HG03103 (cell line): ENCODE measurements around the gene HLTF.

Experiments
- ATAC-seq: cut with Tn5 transposase; IDR thresholded peaks from one replicate; pipeline ENCODE4 v1.9.1; 2021; ENCODE audit warnings: low read depth; ENCODE audit not compliant: unreplicated experiment

Gene HLTF

DNA sequence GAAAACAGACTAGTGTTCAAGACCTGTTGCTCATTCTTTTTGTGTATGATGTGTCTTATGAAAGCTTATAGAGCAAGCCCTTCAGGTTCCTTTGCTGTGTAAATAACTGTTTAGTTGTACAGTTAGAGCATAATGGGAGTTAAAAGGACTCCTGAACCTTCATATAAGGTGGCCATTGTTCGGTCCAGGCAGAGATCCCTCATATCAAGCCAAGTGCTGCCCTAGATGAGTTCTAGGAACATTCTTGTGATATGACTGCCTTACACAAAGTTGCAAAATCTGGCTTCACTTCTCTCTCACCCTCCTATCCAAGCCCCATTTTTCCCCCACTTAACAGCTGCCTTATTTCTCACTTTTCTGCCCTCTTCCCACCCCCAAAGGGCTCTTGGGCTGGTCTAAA, 68.1 kb downstream of the HLTF start:
- ATAC-seq: no peak

DNA sequence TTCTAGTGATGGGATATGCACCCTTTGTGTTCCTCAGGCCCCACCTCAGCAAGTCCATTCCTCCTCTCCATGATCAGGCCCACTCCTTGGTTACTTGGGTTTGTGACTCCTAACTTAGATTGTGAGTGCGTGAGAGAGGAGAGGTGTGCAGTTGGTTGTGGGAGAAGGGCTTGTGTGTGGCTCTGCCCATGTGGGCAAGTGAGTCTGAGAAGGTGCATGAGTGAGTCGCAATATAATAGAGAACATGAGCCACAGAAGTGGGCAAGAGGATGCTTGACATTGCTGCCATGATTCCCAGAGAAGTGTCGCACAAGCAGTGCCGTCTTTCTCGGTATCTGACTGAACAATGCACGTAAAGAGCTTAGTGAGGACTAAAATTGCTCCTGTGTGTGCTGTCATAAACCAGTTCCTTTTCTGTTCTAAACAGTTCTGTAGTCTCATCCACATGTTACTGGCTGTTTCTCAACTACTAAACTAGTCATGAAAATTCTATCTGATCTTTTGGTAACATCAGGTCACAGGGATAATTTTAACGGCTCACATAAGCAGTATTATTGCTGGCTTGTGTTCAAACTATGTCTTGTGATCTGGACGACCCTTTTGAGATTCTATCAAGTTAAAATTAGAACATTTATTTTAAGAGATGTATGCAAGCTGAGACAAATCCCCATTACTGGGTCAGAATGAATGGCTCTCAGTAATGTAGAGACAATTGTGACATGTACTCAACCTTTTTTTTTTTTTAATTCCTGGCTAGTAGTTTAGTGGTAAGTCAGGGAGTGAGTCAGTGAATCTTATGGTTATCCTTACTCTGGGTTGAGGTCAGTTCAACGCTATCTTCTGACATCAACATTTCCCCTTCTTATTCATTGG, 69.4 kb downstream of the HLTF start:
- no peak for ATAC-seq

DNA sequence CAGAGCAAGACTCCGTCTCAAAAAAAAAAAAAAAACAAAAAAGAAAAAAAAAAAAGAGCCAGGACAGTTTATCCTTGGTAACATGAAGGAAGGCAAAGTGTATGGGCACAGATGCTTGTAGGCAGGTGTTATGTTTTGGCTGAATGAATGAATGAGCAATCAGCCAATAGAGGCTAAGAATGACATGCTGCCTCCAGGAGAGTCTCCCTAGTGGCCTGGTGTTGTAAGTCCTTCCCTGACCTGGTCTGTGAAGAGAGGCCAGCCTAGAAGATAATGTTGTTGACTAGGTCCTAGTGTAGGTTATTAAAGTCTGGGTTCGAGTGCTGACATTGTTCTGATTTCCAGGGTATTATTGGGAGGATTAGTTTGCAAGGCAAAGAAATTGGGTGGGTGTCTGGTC, 70.1 kb downstream of the HLTF start:
- no peak for ATAC-seq

DNA sequence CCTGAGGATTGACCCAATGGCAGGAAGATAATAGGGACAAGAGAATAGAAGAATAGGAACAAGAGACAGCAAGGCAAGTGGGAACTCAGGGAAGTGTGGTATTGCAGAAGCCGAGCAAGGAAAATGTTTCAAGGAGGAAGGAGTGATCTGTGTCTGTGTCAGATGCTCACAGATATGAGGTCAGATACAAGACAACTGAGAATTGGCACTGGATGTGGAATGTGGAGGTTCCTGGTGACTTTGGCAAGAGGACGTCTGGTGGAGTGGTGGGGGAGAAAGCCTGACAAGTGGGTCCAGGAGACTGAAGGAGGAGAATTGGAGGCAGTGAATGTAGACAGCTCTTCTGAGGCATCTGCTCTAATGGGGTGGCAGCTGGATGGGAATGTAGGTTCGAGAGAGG, 70.9 kb downstream of the HLTF start:
- no peak for ATAC-seq

DNA sequence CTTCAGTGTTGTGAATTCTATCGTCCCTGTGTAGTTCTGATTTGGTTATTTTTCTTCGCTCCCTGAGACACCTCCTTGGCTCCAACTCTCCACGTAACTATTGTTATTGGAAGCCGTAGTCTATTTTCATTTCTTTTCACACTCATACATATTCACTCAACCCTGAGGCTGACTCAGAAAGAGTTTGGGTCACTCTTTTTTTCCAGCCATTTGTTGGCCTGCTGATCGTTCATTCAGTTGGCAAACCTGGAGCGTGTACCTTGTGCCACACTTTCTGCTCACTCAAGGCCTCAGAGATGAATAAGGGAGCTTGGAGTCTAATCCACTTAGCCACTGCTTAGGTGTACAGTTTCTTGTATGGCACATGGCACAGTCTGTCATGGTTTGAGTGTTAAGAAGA, 72.6 kb downstream of the HLTF start:
- ATAC-seq: no peak

DNA sequence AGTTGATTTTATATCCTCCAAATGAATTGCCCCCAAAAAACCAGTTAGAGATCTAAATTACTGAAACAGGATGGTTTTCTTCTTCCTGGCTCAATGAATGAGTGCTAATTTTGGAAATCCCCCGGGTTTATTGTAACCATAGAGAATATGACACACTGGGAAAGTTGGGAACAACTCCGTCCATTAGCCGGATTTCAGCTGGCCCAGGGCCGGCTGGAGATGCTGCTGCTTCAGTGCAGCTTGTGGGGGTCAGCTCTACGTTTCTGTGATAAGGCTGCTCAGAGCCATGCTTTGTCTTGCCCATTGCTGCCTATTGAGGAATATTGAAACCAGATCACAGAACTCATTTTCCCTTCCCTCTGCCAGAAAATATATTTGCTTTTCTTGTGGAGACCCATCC, 74.7 kb downstream of the HLTF start:
- ATAC-seq: no peak

DNA sequence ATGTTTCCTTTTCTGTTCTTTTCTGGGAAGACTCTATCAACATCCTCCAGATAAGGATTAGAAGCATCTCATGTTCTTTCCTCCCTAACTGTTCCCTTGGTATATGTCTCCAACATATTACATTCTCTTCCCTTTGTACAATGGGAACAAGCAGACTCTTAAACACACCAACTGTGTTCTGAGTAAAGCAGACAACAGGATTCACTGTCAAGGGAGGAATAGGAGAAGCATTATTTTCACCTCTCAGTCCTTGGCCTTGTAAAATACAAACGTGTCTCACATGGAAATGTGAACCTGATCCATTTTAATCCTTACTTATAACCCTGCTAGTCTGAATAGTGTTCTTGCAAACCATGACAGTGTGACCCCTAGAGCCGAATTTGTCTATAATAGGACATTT, 75.4 kb downstream of the HLTF start:
- ATAC-seq: no peak

DNA sequence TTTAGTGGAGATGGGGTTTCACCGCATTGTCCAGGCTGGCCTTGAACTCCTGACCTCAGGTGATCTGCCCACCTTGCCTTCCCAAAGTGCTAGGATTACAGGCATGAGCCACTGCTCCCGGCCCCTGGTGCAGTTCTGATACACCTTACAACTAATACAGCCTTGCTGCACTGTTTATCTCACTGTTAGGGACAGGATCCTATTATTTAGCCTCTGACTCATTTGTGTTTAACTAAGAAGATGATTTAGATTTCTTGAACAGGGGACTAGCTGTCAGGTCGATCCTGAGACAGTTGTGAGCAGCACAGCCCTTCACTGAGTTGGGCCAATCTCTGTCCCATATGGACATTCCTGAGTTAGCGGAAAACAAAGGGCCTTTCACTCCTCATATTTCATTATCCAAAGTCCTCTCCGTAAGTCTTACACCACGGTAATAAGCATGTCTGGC, 75.8 kb downstream of the HLTF start:
- no peak for ATAC-seq

DNA sequence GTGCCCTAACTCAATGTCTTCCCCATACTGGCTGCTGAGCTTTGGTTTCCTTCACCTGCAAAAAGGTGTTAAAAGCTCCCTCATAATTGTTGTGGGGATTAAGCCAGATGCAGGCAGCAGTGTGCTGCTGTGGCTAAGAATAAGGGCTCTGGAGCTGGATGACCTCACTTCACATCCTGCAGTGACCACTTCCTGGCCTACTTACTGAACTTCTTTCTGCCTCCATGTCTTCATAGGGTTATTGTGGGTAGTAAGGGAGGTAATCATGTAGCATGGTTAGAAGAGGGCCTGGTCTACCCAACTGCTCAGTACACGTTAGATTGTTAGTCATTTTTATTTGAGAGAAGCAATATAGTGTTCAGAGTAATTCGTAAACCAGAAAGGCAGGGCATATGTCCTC, 76.6 kb downstream of the HLTF start:
- ATAC-seq: no peak

DNA sequence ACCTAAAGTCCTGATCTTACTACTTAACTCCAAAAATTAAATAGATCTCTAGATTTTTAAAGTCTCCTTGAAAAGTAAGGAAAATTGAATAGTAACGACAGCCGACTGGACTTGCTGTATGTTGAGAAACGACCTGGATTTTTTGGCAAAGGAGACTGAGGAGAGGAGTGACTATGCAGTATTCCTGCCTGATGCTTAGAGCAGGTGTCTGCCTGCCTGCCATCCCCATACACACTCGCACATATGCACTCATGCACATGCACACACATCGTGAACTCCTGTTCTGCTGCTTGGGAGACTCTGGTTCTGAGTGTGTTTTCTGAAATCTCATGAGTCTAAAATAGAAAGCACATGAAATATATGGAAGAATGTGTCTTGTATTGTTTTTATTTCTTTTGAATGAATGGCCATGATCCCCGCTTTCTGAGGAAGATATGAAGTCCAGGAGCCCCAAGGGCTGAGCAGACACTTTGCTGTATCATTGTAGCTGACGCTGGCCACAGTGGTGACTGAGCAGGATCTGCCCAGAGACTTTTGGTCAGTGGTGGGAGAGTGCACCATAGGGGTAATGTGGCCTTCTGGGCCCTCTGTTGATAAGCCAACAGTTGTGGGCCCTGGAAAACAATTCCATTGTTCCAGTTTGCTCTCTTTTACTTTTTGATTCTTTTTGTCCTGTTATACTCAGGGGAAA, 78.6 kb downstream of the HLTF start:
- no peak for ATAC-seq

DNA sequence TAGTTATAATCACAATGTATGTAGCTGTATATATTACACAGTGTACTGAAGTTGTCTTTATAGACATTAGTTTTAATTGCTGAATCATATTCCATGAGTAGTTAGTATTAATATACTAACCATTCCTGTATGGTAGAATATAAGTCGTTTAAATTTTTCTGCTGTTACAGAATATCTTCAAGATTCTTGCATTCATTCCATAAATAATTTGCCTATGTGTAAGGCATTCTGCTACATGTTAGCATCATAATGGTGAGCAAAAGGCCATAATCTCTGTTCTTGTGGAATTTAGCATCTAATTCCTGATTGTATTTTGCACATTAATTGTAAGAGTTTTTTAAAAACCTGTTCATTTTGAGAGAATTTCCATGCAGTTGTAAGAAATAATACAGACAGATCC, 80.9 kb downstream of the HLTF start:
- no peak for ATAC-seq

DNA sequence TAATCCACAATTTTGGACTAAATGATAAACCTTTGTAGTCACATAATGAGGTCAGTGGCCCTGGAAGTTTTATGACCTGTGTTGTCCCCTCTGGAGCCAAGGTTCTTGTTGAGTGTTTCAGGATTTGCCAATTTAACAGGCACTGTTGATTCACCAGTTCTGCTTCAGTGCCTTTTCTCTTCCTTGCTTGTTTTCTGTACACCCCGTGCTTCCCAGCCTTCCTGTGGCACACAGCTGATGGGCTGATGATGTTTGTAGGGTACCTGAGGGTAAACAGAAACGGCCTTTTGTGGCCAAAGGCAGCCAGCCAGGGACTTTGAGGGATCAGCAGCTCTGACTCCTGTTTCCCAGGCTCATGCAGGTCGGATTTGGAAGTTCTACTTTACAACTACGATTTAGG, 81.7 kb downstream of the HLTF start:
- ATAC-seq: no peak

DNA sequence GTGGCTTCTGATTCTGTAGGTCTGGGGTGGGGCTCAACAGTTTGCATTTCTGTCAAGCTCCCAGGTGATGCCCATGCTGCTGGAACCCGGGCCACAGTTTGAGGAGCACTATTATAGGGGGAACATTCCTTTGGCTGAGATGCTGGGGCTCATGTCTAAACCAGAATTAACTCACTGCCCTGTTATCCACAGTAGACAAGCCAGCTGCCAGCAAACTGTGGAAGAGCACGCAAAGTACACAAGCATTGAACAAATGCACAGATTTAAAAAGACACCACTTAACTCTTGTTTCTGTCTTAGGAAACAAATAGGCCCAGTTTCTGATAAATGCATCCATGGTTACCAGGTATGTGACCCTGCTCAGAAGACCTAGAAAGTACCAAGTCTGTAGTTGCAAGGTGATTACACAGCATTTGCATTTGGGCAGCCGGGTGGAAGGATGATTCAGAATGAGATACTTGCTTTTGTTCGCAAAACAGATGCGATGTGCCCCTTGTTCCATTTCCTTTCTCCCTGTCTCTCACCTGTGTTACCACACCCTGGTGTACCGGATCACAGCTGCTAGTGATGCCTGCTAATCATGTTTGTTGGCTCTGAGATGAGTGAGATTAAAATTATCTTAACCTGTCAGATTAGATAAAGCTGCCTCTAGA, 82.6 kb downstream of the HLTF start:
- peak; percentile 74 for ATAC-seq

DNA sequence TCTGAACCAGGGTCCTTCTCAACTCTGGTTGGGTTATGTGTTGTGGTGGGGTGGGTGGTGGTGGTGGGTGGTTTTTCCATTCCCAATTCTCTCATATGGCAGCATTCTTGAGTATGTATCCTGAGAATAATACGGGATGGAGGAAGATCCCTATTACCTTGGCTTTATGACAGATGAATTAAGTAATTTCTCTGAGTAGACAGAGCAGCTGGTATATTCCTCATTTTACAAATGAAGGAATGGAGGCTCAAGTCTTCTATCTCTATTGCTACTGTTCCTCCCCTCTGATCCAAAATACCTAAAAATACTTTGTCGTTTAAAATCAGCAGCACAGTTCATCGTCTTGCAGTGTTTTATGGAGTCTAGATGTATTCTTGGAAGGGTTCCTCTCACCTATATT, 84.6 kb downstream of the HLTF start:
- no peak for ATAC-seq

DNA sequence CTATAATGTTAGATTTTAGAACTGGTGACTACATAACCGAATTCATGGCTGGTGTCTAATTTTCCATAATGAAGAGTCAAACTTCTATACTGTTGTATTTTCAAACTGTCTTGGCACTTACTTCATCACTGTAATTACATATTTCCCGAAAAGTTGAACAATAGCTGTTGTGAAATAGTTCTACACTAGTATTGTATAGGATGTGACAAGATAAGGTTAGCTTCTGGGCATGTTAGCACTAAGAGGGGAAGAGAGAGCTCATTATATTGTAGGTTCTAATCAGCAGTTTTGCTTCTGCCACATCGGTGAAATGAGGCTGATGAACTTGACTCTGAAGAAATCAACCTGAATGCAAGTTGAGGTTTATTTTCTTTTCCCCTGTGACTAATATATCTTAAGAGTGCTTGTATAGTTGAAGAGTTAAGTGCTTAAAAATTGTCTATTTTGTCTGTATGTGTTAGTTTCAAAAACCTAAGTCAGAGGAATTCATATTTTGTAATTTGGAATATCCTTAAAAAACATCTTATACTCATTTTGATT, 86.1 kb downstream of the HLTF start:
- no peak for ATAC-seq

DNA sequence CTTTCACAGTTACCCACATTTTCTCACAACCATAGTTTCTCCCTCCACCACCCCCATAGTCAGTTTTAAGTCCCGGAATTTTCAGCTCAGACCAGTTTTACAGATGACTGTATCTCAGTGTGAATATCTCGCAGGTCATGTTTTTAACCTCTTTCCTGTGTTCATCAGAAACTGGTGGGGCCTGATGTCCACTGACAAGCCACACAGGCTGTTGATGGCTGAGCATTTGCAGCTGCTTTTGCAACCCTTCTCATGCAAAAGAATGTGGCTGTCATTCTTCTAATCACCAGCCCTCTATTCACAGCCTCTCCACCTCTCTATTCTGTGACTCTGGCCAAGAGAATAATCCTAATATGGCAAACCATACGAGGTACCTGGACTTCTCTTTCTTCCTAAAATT, 86.5 kb downstream of the HLTF start:
- no peak for ATAC-seq

DNA sequence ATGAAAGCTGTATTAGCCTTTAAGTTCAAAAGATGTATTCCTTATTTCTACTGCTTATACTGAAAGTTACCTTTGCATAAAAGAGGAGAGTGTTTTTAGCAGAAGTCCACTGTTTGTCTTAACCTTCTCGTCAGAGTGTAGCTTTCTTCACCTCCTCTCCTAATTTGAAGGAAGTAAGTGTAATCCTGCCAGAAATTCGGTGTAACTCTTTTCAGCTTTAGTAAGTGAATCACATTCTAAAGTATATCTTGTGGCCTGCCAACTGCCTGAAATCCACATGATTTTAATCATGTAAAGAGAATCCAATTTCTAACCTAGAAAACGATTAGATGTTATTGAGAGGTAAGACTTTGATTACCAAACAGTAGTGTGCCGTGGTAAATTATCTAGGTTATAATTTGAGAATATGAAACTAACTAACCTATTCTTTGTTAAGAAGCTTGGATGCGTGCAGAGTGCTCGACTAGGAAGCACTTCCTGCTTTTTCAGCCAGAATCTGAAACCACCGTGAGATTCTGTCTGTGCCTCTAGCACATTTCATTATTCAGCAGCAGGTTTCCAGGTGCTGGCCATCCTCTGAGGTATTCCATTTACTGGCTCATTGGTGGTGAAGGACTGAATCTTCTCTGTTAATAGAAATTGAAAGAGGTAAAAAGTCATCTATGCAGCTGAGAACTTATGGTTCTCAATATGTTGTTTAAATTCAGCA, 87.5 kb downstream of the HLTF start:
- no peak for ATAC-seq

DNA sequence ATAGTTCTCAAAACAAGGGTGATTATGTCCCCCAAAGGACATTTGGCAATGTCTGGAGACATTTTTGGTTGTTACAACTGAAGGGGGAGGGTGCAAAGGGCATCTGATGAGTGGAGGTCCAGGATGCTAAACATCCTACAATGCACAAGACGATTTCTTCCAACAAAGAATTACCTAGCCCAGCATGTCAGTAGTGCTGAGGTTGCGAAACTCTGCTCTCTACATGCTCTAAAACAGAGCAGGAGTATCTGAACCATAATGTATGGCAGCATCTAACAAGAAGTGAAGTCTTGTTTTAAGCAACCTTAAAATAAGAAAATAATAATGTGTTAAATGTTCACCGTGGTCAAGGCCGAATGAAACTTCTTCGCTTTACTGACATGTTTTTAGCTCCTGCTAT, 88.0 kb downstream of the HLTF start:
- no peak for ATAC-seq

DNA sequence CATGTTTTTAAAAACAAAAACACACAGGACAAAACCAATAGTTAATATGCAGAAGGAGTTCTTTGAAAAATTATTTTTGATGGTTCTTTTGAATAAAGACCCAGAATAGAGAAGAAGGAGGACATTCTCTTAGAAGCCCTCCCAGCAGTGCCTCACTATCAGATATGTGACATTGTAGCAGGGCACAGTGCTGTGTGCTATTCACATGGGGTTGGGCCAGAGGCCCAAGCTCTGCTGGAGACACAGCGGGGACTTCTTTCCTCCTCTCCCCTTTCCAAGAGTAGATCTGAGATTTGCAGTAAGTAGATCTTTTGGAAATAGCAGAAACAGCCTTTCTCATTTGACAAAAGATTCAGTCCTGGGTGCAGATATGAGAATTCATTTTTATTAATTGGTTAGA, 88.7 kb downstream of the HLTF start:
- no peak for ATAC-seq

DNA sequence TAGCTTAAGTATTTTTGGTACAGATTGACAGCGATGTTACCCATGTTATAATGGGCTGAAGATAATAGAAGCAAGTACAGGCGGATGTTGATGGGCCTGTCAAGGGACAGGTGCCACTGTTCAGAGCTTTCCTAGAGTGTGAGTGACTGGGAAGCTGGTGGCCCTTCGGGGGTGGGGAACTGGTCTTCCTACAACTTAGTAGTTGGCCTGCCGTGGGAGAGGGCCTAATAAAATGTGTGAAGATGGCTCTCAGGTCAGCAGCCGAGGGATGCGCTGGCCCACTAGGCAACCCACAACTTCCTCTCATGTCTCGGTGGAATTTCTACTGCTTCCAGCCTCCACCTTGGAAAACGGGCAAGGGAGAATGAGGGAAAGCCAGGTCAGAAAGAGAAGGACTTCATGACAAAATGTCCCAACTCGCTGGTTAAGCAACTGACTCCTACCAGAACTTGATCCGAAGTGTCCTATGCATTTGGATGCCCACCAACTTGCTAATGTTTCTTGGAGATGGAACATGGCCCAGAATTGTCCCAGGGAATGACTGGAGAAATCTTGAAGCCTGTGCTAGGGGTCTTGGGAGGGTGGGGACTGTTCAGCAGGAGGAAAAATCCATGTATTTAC, 93.6 kb downstream of the HLTF start:
- ATAC-seq: no peak
